Neural progenitor cell (in vitro differentiated cells): ENCODE data around the gene SMAD2. TPM values are rescaled to one million over a fixed set of nuclear protein-coding genes. Genes with fewer than 3 reads are reported as not detected.

Experiments
- DNase-seq: peaks from one replicate; pipeline ENCODE4 v3.0.0-alpha.2; 2016; ENCODE audit warnings: low spot score
- H2AFZ ChIP-seq: fragments of 200-600 bp; sonication (generic); replicated peaks from 2 replicates; pipeline ENCODE4 v1.6.1; 2016; ENCODE audit warnings: antibody characterized with exemption
- H3F3A ChIP-seq: fragments of 200-600 bp; sonication (generic); 2 replicates; pipeline ENCODE4 v1.6.1; 2016; ENCODE audit warnings: antibody characterized with exemption, low read depth
- H3K27ac ChIP-seq: fragments of 200-600 bp; sonication (generic); 2 replicates; pipeline ENCODE4 v1.5.1; 2016; ENCODE audit warnings: mild to moderate bottlenecking
- H3K27me3 ChIP-seq: fragments of 200-600 bp; sonication (generic); 2 replicates; pipeline ENCODE4 v1.6.1; 2016; ENCODE audit warnings: mild to moderate bottlenecking, moderate library complexity
- H3K36me3 ChIP-seq: fragments of 200-600 bp; sonication (generic); 2 replicates; pipeline ENCODE4 v1.5.1; 2016
- H3K4me1 ChIP-seq: fragments of 200-600 bp; sonication (generic); 2 replicates; pipeline ENCODE4 v1.6.1; 2016; ENCODE audit warnings: mixed run types
- H3K4me2 ChIP-seq: fragments of 200-600 bp; sonication (generic); 2 replicates; pipeline ENCODE4 v1.6.1; 2016
- H3K4me3 ChIP-seq: fragments of 200-600 bp; sonication (generic); 2 replicates; pipeline ENCODE4 v1.5.1; 2016
- H3K79me2 ChIP-seq: fragments of 200-600 bp; sonication (generic); 2 replicates; pipeline ENCODE4 v1.6.1; 2016; ENCODE audit warnings: low read depth
- H3K9ac ChIP-seq: fragments of 200-600 bp; sonication (generic); 2 replicates; pipeline ENCODE4 v1.6.1; 2016
- H3K9me3 ChIP-seq: fragments of 200-600 bp; sonication (generic); 2 replicates; pipeline ENCODE4 v1.5.1; 2016; ENCODE audit warnings: low read depth
- H4K20me1 ChIP-seq: fragments of 200-600 bp; sonication (generic); 2 replicates; pipeline ENCODE4 v1.6.1; 2016; ENCODE audit warnings: low read depth
- H3K27ac Mint-ChIP-seq: 3 replicates; pipeline ENCODE4 v1.8.0; 2021; ENCODE audit warnings: mixed read lengths
- H3K27me3 Mint-ChIP-seq: 2 replicates; pipeline ENCODE4 v1.8.0; 2022; ENCODE audit warnings: low read depth, mild to moderate bottlenecking, inconsistent platforms, moderate library complexity, mixed read lengths; ENCODE audit not compliant: insufficient read depth
- H3K36me3 Mint-ChIP-seq: 3 replicates; pipeline ENCODE4 v1.8.0; 2021; ENCODE audit warnings: mixed read lengths
- H3K4me1 Mint-ChIP-seq: 3 replicates; pipeline ENCODE4 v1.8.0; 2021; ENCODE audit warnings: mixed read lengths
- H3K4me3 Mint-ChIP-seq: 3 replicates; pipeline ENCODE4 v1.8.0; 2021; ENCODE audit warnings: mild to moderate bottlenecking, moderate library complexity, mixed read lengths
- H3K9me3 Mint-ChIP-seq: 3 replicates; pipeline ENCODE4 v1.8.0; 2020; ENCODE audit warnings: mixed read lengths
- EZH2 ChIP-seq: fragments of 200-600 bp; sonication (generic); IDR thresholded peaks from 2 replicates; pipeline ENCODE4 v1.6.1; 2017; ENCODE audit warnings: antibody characterized with exemption, mild to moderate bottlenecking, moderate library complexity
- EZH2phosphoT487 ChIP-seq: fragments of 200-600 bp; sonication (generic); IDR thresholded peaks from 2 replicates; pipeline ENCODE4 v1.6.1; 2017; ENCODE audit warnings: antibody characterized with exemption
- total RNA-seq: library from RNA; depleted of rRNA; stranded (reverse); fragments of >200 nt; gene quantifications from 2 replicates; pipeline ENCODE4 v1.2.3, GENCODE V29; 2015; ENCODE audit warnings: low replicate concordance
- TF ChIP-seq, protein P1 (sequence below): fragments of 200-600 bp; sonication (generic); IDR thresholded peaks from 2 replicates; pipeline ENCODE4 v1.5.1; 2017; ENCODE audit warnings: antibody characterized with exemption, mild to moderate bottlenecking

The SMAD2 gene
- total RNA-seq, 1 donor from 2014 or later = 233 TPM

DNA sequence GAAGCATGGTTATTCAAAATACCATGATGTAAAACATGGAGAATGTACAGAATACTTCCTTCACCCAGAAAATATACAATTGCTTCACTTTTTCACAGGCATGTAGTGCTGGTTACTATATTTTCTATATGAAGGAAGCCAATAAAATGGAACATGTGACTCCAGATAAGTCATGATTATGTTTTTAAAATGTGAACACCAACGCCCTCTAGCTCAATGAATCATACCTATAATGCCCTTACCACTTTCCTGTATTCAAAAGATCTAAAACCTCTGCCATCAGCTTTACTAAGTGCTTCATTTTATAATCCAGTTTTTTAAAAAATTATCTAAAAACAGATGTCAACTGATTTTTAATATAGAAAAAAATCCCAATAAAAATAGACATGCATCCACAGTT, 59.9 kb downstream of the SMAD2 start:
- TF ChIP-seq EZH2 = no peak
- TF ChIP-seq, protein P1, sequence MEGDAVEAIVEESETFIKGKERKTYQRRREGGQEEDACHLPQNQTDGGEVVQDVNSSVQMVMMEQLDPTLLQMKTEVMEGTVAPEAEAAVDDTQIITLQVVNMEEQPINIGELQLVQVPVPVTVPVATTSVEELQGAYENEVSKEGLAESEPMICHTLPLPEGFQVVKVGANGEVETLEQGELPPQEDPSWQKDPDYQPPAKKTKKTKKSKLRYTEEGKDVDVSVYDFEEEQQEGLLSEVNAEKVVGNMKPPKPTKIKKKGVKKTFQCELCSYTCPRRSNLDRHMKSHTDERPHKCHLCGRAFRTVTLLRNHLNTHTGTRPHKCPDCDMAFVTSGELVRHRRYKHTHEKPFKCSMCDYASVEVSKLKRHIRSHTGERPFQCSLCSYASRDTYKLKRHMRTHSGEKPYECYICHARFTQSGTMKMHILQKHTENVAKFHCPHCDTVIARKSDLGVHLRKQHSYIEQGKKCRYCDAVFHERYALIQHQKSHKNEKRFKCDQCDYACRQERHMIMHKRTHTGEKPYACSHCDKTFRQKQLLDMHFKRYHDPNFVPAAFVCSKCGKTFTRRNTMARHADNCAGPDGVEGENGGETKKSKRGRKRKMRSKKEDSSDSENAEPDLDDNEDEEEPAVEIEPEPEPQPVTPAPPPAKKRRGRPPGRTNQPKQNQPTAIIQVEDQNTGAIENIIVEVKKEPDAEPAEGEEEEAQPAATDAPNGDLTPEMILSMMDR = no peak
- no peak for TF ChIP-seq EZH2phosphoT487
- Histone ChIP-seq H3K9me3 (no peaks in the 10 kb centered on the region), H3K4me3 (no peak overlapping the region), H3K9ac (no peak overlapping the region), H3K36me3 (peaks cover 46% of the 10 kb centered on the region), H3F3A (peaks cover 76% of the 10 kb centered on the region), H4K20me1 (peaks cover 68% of the 10 kb centered on the region), H3K27ac (peak overlapping the region; percentile 34), H3K4me2 (no peak overlapping the region), H3K27me3 (no peaks in the 10 kb centered on the region), H3K79me2 (peaks cover 85% of the 10 kb centered on the region), H2AFZ (no peak overlapping the region), H3K4me1 (peaks cover 8% of the 10 kb centered on the region)
- Mint-ChIP-seq H3K4me3 (no peak overlapping the region), H3K9me3 (no peaks in the 10 kb centered on the region), H3K4me1 (peaks cover 7% of the 10 kb centered on the region), H3K27ac (no peak overlapping the region), H3K36me3 (peaks cover 23% of the 10 kb centered on the region), H3K27me3 (no peaks in the 10 kb centered on the region)
- DNase-seq = no peak

DNA sequence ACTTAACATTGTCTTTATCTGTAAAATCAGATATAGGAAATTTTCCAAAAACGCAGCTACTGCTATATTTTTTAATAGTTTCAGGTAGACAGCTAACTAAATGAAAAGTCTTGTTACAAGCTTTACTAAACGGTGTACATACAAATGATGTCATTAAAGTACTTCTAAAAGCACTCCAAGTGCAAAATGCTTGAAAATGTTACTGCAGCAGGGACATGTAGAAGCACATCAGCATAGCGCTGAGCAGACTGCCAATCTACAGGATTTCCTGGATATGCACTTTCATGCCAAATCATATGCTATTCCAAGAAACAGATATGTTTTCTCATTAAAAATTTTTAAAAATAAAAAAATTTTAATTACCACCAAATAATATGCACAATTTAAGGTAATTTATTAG, 61.7 kb downstream of the SMAD2 start:
- no peak overlapping the region for H3K9ac ChIP-seq
- peaks cover 34% of the 10 kb centered on the region for H3K36me3 Mint-ChIP-seq
- no peak overlapping the region for H3K4me3 Mint-ChIP-seq
- no peaks in the 10 kb centered on the region for H3K9me3 Mint-ChIP-seq
- no peak overlapping the region for H2AFZ ChIP-seq
- no peaks in the 10 kb centered on the region for H3K27me3 ChIP-seq
- DNase-seq = no peak
- H3K27ac Mint-ChIP-seq = no peak overlapping the region
- peaks cover 66% of the 10 kb centered on the region for H3K79me2 ChIP-seq
- H3K27me3 Mint-ChIP-seq = no peaks in the 10 kb centered on the region
- peaks cover 49% of the 10 kb centered on the region for H4K20me1 ChIP-seq
- no peak for TF ChIP-seq EZH2
- TF ChIP-seq, protein P1 = no peak
- H3K36me3 ChIP-seq = peaks cover 62% of the 10 kb centered on the region
- H3K4me1 Mint-ChIP-seq = peaks cover 4% of the 10 kb centered on the region
- H3K4me2 ChIP-seq = no peak overlapping the region
- H3K9me3 ChIP-seq = no peaks in the 10 kb centered on the region
- H3K4me1 ChIP-seq = no peaks in the 10 kb centered on the region
- H3K4me3 ChIP-seq = no peak overlapping the region
- peak overlapping the region; percentile 31 for H3K27ac ChIP-seq
- peaks cover 71% of the 10 kb centered on the region for H3F3A ChIP-seq

DNA sequence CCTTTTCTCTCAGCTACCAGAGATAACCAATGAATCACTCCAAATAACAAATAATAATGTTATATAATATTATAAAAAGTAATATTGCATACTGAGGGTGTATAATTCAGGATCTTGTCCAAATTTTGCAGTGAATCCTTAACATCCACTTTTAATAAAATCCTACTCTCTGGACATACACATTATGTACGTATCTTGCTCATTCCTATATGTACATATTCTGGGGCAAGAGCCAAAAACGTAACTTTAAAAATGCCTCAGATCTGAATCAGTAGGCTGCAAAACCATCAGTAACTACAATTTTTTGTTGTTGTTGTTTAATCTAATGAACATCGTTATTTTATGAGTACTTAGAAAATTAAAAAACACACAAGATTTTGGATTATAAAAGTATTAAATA, 65.3 kb downstream of the SMAD2 start:
- H3K36me3 Mint-ChIP-seq = peaks cover 50% of the 10 kb centered on the region
- no peak for DNase-seq
- H3K4me3 Mint-ChIP-seq = no peak overlapping the region
- Histone ChIP-seq H3K4me1 (no peaks in the 10 kb centered on the region), H3K27me3 (no peaks in the 10 kb centered on the region), H3K27ac (peak overlapping the region; percentile 1), H3K36me3 (peaks cover 85% of the 10 kb centered on the region), H4K20me1 (peaks cover 14% of the 10 kb centered on the region), H3K9ac (no peak overlapping the region), H3K9me3 (no peaks in the 10 kb centered on the region), H3F3A (peaks cover 47% of the 10 kb centered on the region), H3K4me2 (no peak overlapping the region), H3K79me2 (peaks cover 39% of the 10 kb centered on the region), H2AFZ (no peak overlapping the region), H3K4me3 (no peak overlapping the region)
- TF ChIP-seq, protein P1 = no peak
- TF ChIP-seq EZH2phosphoT487 = no peak
- no peak for TF ChIP-seq EZH2
- H3K27me3 Mint-ChIP-seq = no peaks in the 10 kb centered on the region
- no peak overlapping the region for H3K27ac Mint-ChIP-seq
- no peaks in the 10 kb centered on the region for H3K4me1 Mint-ChIP-seq
- H3K9me3 Mint-ChIP-seq = peaks cover 7% of the 10 kb centered on the region
